Mucosa of gallbladder (tissue), 1 donor: ENCODE measurements around the gene POLR1A. TPM values are rescaled to one million over a fixed set of nuclear protein-coding genes. Genes with fewer than 3 reads are reported as not detected.
A peak's percentile ranks its signal among the peaks of the same experiment; 100 is the strongest.

Source experiments
- DNase-seq: peaks from one replicate; pipeline ENCODE4 v3.0.0-alpha.2; 2020; ENCODE audit warnings: low spot score
- total RNA-seq: library from RNA; stranded (reverse); gene quantifications from one replicate; pipeline ENCODE4 v1.2.1, GENCODE V29; 2021
- donor health status: DM: no; HTN: no; CAD: no.

Gene POLR1A
- total RNA-seq, 1 donor from 2014 or later = 23.1 TPM

- no peak for DNase-seq
Measured at GRCh38 chr2:86097114-86097896, 8.4 kb downstream of the POLR1A start.

GRCh38 chr2:86094229-86094628 lies 11.5 kb downstream of the POLR1A start:
- no peak for DNase-seq

- DNase-seq = no peak
Measured at GRCh38 chr2:86087936-86088850, 17.5 kb downstream of the POLR1A start.

- no peak for DNase-seq
Measured at GRCh38 chr2:86082756-86083155, 22.9 kb downstream of the POLR1A start.

DNA sequence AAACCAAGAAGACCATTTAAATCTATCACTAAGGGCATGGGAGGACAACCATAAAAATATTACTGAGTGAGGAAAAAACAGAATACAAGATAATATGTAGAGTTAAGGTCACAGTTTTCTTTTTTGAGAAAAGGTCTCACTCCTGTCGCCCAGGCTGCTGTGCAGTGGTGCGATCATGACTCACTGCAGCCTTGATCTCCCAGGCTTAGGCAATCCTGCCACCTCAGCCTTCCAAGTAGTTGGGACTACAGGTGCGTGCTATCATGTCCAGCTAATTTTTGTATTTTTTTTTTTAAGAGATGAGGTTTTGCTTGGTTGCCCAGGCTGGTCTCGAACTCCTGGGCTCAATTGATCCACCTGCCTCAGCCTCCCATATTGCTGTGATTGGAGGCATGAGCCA lies 24.0 kb downstream of the POLR1A start:
- no peak for DNase-seq

DNA sequence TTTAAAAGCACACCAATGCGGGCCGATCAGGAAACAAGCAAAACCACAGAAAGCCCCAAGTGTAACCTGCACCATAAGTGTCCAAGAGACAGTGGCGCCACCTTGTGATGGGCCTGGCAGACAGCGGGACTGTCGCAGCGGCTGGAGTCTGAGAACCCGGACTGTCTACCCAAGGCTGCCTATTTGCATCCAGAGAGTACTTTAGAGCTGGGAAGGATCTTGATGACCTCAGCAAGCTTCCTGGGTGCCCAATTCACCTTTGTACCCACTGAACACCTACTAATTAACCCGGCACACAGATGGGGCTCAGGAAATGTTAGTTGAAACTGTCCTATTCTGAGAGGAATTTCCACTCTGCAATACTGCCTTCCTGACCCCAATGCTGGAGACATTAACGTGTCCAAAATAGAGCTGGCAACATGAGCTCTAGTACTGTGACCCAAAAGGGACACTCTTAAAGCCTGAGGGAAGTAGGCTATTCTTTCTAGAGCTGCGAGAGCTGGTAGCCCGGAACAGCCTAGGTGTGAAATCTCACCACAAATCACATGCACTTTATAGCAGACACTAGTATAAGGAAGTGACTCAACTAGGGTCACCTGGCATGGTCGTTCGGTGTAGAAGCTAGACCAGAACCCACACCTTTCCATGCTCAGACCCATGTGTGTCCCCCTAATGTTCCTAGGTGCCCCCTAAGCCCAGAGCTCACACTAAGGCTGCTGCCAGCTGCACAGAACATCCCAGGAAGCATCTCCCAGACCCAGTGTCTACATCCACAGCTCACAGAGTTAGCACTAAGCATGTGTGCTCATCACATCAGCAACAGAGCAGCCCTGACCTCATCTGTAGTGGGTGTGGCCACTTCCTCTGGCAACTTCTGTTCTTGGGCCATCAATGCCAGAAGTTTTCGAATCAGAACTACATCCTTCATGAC lies 25.4 kb downstream of the POLR1A start:
- peak; percentile 88 for DNase-seq

- DNase-seq = peak; percentile 50
Measured at GRCh38 chr2:86078774-86079545, 26.7 kb downstream of the POLR1A start.

DNA sequence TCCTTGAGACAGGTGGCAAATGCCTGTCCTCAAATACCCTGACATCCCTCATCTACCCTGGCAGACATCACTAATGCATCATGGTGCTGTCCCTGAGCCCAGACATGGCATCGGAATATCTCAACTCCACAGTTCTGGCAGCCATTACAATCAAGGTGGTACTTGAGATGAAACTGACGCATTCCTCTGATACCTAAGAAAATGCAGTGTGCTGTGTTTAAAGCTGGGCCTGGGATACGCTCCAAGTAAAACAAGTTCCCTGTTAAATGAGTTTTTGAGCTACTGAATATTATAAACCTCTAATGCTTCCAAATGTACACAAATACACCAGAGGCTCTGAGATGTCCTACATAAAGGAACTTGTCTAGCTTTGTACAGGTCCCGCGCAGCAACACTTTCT lies 29.8 kb downstream of the POLR1A start:
- no peak for DNase-seq

DNA sequence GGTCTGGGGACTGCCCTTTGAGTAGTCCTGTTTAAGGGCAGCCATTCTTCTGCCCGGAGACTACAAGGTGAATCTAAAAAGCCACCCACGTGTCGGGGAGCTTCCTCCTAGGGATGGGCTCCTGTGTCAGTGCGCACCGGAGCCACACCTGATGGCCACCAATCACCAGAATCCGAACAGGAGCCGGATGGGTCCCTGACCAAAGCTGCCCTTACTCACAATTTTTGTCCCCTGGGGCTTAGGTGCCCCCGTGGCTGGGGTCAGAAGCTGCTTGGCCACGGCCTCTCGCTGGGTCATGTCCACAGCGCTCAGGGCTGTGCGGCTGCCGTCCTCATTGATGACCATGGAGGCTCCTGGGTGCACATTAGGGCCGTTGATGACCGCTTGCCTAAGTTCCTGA lies 30.9 kb downstream of the POLR1A start:
- DNase-seq = no peak

- DNase-seq = no peak
Measured at GRCh38 chr2:86074256-86074655, 31.4 kb downstream of the POLR1A start.

- DNase-seq = no peak
Measured at GRCh38 chr2:86073225-86073624, 32.5 kb downstream of the POLR1A start.

DNA sequence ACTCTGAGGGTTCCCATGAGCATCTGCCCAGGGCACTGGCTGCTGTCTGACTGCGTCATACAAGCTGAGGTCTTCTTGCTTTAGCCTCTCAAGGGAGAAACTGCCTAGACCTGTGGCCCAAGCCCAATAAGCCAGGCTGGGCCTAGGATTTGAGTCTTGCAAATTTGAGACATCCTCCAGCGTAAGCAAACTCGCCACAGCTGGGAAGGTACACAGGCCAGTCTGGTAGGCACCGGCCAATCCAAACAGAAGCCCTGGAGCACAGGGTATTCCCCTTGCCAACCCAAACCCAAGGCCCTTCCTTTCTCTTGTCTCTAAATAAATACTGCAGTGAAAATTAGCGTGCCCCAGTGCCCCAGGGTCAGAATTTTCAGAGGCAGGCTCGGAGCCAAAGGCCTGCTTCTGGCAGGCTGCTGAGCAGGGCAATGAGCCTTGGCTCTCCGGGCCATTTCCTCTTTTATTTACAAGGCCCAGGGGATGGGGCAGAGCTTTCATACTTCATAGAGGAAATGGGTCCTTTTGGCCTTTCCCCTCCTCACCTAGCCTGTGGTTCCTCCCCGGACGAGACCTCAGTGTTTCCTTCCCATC lies 33.3 kb downstream of the POLR1A start:
- peak; percentile 74 for DNase-seq

GRCh38 chr2:86070868-86071267 lies 34.8 kb downstream of the POLR1A start:
- DNase-seq = no peak

DNA sequence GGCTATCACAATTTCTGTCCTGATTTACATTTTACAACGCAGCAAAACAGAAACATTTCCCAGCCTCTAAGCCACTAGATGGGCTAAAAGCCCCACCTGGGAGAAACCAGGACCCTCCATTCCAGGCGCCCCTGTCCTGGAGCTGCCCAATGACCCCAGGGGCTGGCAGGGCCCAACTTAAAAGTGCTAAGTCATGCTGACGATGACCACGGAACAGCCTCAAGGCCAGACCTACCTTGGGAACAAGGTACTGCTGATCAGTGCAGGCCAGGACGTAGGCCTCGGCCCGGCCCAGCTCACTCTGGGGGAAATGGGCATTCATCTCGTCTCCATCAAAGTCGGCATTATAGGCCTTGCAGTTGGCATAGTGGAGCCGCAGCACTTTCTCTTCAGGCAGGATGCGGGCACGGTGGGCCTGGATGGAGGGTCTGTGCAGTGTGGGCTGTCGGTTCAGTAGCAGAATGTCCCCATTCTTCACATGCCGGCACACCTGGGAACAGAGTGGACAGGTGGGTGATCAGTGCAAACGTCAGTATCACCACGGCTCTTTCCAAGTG lies 35.8 kb downstream of the POLR1A start:
- no peak for DNase-seq

DNA sequence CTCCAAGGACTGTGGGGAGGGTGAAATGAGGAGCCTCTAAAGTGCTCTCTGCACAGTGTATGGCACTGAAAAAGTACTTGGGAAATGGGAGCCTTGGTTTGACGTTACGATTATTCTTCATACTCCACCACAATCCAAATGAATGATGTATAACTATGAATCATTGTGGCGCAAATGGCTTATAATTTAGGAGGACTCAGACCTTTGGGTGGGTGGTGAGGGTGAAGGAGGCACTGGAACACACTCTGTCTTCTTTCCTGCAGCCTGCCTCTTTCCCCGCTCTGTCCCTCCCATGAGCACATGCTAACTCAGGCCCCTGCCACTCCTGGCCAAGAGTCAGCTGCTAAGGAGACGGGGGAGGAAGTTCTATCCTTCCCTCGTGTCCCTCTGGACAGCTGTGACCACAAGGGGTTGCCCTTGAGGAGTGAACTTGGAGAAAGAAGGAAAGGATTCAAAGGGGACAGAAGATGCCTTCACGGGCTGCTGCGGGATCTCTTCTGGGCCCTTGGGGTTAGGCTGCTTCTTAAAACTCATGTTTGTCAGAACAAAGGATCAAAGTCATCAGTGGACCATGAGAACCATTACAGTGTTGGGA lies 36.5 kb downstream of the POLR1A start:
- DNase-seq = no peak

DNA sequence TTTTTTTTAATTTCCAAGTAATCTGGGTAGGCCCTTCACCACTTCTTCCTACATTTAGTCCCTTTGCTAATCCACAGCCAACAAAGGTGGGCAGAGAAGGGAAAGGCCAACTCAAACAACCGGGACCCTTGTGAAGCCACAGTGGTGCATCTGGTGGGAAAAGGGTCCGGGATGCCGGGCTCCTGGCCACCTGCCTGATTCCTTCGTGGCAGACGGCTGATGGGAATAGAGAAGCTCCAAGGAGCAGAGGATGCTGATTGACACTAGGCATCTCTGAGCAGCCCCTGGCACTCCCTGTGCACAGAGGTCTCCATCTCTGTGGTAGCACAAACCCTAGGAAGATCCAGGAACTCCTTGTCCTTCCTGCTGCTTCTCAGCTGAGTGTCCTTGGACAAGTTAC lies 37.0 kb downstream of the POLR1A start:
- no peak for DNase-seq

- no peak for DNase-seq
Measured at GRCh38 chr2:86068136-86068588, 37.5 kb downstream of the POLR1A start.

DNA sequence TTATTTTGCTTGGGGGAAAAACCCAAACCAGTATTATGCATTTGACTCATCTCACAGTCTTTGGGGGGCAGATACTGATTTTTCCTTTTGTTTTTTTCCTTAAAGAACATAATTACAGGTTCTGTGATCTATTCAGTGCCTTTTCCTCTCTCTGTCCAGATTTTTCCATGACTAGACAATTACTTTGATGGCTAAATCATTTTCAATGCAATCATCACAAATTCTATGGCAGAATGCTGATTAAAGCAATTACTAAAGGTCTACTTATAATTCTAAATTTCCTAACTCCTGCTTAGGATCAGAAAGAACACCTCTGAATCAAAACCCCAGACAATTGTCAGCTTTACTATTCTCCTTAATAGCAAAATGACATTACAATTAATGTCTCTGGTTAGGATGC lies 38.8 kb downstream of the POLR1A start:
- DNase-seq = no peak

GRCh38 chr2:86066007-86066578 lies 39.6 kb downstream of the POLR1A start:
- no peak for DNase-seq
